DOHH2 (cell line): Measurements from ENCODE around the gene FRAS1.

Source experiments
- EZH2phosphoT487 ChIP-seq: fragments of 200-600 bp; sonication (generic); IDR thresholded peaks from 2 replicates; pipeline ENCODE4 v1.6.1; 2017; ENCODE audit warnings: borderline replicate concordance, mild to moderate bottlenecking, antibody characterized with exemption, low read length, moderate library complexity, mixed read lengths
- TF ChIP-seq, protein P1 (sequence below): fragments of 200-600 bp; sonication (generic); IDR thresholded peaks from one replicate; pipeline ENCODE4 v1.5.1; 2014; ENCODE audit warnings: antibody characterized with exemption, mild to moderate bottlenecking, low read depth, low read length; ENCODE audit not compliant: poor library complexity, severe bottlenecking

DNA sequence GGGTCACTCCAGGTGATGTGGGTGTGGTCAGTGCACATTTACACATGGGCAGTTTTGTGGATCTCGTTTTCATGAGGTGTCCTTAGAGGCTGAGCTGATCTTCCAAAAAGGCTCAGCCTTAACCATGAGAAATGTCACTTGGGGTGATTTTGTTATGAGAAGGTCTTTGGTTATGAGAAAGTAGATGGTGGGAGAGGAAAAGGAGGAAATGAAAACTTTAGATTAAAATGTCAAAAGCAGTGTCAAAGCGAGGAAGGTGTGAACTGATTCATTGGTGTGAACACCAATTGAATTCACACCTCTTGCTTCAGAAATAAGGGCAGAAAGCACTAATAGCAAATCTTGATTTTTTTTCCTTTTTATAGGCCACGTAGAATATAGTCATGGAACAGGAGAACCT, 394.3 kb downstream of the FRAS1 start:
- TF ChIP-seq, protein P1, sequence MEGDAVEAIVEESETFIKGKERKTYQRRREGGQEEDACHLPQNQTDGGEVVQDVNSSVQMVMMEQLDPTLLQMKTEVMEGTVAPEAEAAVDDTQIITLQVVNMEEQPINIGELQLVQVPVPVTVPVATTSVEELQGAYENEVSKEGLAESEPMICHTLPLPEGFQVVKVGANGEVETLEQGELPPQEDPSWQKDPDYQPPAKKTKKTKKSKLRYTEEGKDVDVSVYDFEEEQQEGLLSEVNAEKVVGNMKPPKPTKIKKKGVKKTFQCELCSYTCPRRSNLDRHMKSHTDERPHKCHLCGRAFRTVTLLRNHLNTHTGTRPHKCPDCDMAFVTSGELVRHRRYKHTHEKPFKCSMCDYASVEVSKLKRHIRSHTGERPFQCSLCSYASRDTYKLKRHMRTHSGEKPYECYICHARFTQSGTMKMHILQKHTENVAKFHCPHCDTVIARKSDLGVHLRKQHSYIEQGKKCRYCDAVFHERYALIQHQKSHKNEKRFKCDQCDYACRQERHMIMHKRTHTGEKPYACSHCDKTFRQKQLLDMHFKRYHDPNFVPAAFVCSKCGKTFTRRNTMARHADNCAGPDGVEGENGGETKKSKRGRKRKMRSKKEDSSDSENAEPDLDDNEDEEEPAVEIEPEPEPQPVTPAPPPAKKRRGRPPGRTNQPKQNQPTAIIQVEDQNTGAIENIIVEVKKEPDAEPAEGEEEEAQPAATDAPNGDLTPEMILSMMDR = no peak
- TF ChIP-seq EZH2phosphoT487 = no peak
